GM18858 (cell line): ENCODE results near the gene PSMD7.
A peak's percentile ranks its signal among the peaks of the same experiment; 100 is the strongest.

Experiments used
- ATAC-seq: cut with Tn5 transposase; IDR thresholded peaks from one replicate; pipeline ENCODE4 v1.9.1; 2021; ENCODE audit not compliant: unreplicated experiment

Gene PSMD7

GRCh38 chr16:74296432-74297144 lies at the start of gene PSMD7:
PSMD7 (plus strand) TSS chr16:74296814; CDS start chr16:74296915, 101 bp downstream.
- ATAC-seq: peak; percentile 89

- no peak for ATAC-seq
Measured at GRCh38 chr16:74249254-74249653, 47.4 kb upstream of the PSMD7 start.

GRCh38 chr16:74249846-74250245 lies 46.8 kb upstream of the PSMD7 start:
- no peak for ATAC-seq

- ATAC-seq: no peak
Measured at GRCh38 chr16:74252329-74252728, 44.3 kb upstream of the PSMD7 start.

GRCh38 chr16:74253161-74253938 lies 43.3 kb upstream of the PSMD7 start:
- no peak for ATAC-seq

- no peak for ATAC-seq
Measured at GRCh38 chr16:74257061-74257460, 39.6 kb upstream of the PSMD7 start.

GRCh38 chr16:74261068-74261467 lies 35.5 kb upstream of the PSMD7 start:
- no peak for ATAC-seq

GRCh38 chr16:74264811-74265210 lies 31.8 kb upstream of the PSMD7 start:
- ATAC-seq: no peak

- no peak for ATAC-seq
Measured at GRCh38 chr16:74268372-74268782, 28.2 kb upstream of the PSMD7 start.

GRCh38 chr16:74271872-74272271 lies 24.7 kb upstream of the PSMD7 start:
- no peak for ATAC-seq

- ATAC-seq: no peak
Measured at GRCh38 chr16:74275031-74275636, 21.5 kb upstream of the PSMD7 start.

- no peak for ATAC-seq
Measured at GRCh38 chr16:74275711-74276110, 20.9 kb upstream of the PSMD7 start.

- no peak for ATAC-seq
Measured at GRCh38 chr16:74277974-74278373, 18.6 kb upstream of the PSMD7 start.

GRCh38 chr16:74279266-74279665 lies 17.3 kb upstream of the PSMD7 start:
- no peak for ATAC-seq

GRCh38 chr16:74279805-74280204 lies 16.8 kb upstream of the PSMD7 start:
- no peak for ATAC-seq

GRCh38 chr16:74280448-74280847 lies 16.2 kb upstream of the PSMD7 start:
- no peak for ATAC-seq

- no peak for ATAC-seq
Measured at GRCh38 chr16:74281300-74281699, 15.3 kb upstream of the PSMD7 start.

- ATAC-seq: no peak
Measured at GRCh38 chr16:74283716-74284115, 12.9 kb upstream of the PSMD7 start.

GRCh38 chr16:74288065-74288464 lies 8.5 kb upstream of the PSMD7 start:
- no peak for ATAC-seq

GRCh38 chr16:74290356-74290755 lies 6.3 kb upstream of the PSMD7 start:
- no peak for ATAC-seq

- ATAC-seq: no peak
Measured at GRCh38 chr16:74291176-74291575, 5.4 kb upstream of the PSMD7 start.
